GM12891 (cell line): ENCODE data around the gene NAIF1.

Experiments
- PAX5 ChIP-seq: IDR thresholded peaks from 2 replicates; pipeline ENCODE4 v1.6.1; 2011; ENCODE audit warnings: low read length, moderate library complexity, mild to moderate bottlenecking; ENCODE audit not compliant: insufficient read depth, severe bottlenecking
- POLR2A ChIP-seq: IDR thresholded peaks from 2 replicates; pipeline ENCODE4 v1.6.1; 2011; ENCODE audit warnings: low read depth, low read length, control low read depth
- POLR2AphosphoS5 ChIP-seq: IDR thresholded peaks from 2 replicates; pipeline ENCODE4 v1.6.1; 2011; ENCODE audit warnings: low read depth, low read length, control low read depth

DNA sequence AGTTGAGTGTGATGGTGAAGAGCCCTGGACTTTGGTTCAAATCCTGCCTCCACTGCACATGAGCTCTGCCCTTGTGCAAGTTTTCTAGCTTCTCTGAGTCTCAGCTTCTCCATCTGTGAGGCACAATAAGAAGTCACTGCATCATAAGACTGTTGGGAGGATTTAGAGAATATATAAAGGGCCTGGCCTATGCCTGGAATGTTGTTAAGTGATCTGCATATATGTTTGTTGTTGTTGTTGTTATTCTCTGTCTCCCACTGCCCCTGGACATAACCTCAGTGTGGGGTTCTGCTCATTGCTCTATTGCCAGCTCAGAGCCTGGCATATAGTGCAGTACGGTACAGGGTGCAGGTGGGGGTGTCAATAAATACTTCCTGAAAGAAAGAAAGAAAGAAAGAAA is 46.0 kb downstream of the NAIF1 start:
- TF ChIP-seq POLR2AphosphoS5 (no peak), POLR2A (no peak), PAX5 (no peak)
